HG03135 (cell line): ENCODE measurements around the gene AJM1.
A peak's percentile ranks its signal among the peaks of the same experiment; 100 is the strongest.

Experiments used
- ATAC-seq: cut with Tn5 transposase; IDR thresholded peaks from one replicate; pipeline ENCODE4 v1.9.1; 2021; ENCODE audit warnings: mild to moderate bottlenecking, moderate library complexity; ENCODE audit not compliant: unreplicated experiment

AJM1 gene

GRCh38 chr9:136807281-136808074 lies 34.8 kb upstream of the AJM1 start, which contains the start of gene RABL6:
Gene RABL6 (plus strand): TSS chr9:136807948. CDS start chr9:136808197, 249 bp downstream.
- ATAC-seq = peak; percentile 58

- ATAC-seq = peak; percentile 26
Measured at GRCh38 chr9:136808075-136808805, 34.0 kb upstream of the AJM1 start.

- ATAC-seq = no peak
Measured at GRCh38 chr9:136808806-136809158, 33.5 kb upstream of the AJM1 start.

- ATAC-seq = no peak
Measured at GRCh38 chr9:136814725-136815421, 27.4 kb upstream of the AJM1 start.

GRCh38 chr9:136815422-136815782 lies 26.9 kb upstream of the AJM1 start:
- no peak for ATAC-seq

- ATAC-seq = no peak
Measured at GRCh38 chr9:136820971-136821825, 21.1 kb upstream of the AJM1 start.

GRCh38 chr9:136821826-136822544 lies 20.3 kb upstream of the AJM1 start:
- no peak for ATAC-seq

GRCh38 chr9:136823136-136824046 lies 18.9 kb upstream of the AJM1 start:
- ATAC-seq = no peak

GRCh38 chr9:136824496-136825225 lies 17.6 kb upstream of the AJM1 start:
- ATAC-seq = no peak

- no peak for ATAC-seq
Measured at GRCh38 chr9:136825295-136826187, 16.7 kb upstream of the AJM1 start.

GRCh38 chr9:136826188-136826541 lies 16.1 kb upstream of the AJM1 start:
- no peak for ATAC-seq

- ATAC-seq = no peak
Measured at GRCh38 chr9:136826703-136827582, 15.3 kb upstream of the AJM1 start.

GRCh38 chr9:136827794-136828473 lies 14.3 kb upstream of the AJM1 start:
- no peak for ATAC-seq

GRCh38 chr9:136828474-136829140 lies 13.7 kb upstream of the AJM1 start:
- no peak for ATAC-seq

GRCh38 chr9:136829412-136829811 lies 12.9 kb upstream of the AJM1 start:
- no peak for ATAC-seq
